Measurements from ENCODE around the gene FUT3.

The FUT3 gene

DNA sequence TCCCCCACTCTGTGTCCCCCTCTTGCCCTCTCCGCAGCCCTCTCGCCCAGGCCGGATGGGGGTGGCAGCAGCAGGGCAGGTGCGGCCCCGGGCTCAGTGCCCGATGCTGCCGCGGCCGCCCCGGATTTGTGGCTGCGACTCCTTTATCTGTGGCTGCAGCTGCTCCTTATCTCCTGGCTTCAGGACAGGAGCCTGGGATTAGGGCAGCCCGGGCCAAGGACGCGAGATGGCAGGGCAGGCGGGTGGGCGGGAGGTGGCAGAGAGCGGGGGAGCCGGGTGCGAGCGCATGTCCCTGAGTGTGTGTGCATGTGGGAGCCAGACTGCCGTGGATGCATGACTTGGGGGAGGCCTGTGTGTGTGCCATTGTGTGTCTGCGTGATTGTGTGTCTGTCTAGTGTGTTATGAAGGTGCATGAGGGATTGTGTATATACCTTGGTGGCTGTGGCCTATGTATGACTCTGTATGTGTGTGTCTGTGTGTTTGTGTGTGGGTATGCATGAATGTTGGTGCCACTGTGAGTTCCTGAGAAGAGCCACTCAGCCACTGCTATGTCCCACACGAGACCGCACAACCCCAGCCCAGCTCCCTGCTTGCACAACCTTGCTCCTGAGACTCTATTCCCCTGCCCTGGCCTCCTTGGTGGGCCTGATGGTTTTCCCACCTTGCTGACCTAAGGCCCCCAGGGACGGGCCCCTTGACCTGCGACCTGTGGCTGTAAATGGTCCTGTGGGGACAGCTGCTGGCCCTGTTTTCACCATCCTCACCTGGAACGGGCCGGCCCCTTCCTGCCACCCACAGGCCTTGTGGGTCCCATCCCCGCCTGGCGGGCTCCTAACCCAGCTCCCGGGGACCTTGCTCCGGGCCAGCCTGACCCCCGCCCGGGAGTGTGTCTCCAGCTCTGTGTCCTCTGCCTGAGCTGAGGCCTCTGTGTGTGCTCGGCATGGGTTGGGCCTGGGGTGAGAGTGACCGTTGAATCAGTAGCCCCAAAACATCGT, 51.7 kb downstream of the FUT3 start:
- DNase-seq, result no peak

DNA sequence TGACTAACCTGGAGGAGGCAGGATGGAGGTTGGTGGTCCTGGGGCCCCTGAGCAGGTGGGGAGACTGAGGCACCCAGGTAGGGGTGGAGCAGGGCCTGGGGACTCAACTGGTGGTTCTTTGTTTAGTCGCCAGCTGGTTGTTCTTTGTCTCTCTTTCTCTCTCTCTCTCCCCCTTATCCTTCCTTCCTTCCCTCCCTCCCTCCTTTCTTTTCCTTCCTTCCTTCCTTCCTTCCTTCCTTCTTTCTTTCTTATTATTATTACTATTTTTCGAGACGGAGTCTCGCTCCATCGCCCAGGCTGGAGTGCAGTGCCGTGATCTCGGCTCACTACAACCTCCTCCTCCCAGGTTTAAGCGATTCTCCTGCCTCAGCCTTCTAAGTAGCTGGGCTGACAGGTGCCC, 53.0 kb downstream of the FUT3 start:
- DNase-seq, result no peak

DNA sequence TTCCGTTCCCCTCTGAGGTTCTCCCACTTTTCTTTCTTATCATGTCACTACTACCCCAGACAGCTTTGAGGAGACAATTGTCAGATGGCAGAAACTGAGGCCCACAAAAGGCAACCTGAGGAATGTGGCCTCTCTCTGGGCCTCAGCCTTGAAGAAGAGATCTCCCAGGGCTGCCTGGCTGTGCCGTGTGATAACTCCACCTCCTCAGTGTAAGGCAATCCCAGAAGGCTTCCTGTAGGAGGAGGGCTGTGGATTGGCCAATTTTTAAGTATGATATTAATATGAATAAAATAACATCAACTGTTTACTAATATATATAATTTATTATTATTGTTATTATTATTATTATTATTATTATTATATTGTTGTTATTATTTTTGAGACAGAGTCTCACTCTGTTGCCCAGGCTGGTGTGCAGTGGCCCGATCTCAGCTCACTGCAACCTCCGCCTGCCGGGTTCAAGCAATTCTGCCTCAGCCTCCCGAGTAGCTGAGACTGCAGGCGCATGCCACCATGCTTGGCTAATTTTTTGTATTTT, 55.8 kb downstream of the FUT3 start:
- DNase-seq, result no peak

DNA sequence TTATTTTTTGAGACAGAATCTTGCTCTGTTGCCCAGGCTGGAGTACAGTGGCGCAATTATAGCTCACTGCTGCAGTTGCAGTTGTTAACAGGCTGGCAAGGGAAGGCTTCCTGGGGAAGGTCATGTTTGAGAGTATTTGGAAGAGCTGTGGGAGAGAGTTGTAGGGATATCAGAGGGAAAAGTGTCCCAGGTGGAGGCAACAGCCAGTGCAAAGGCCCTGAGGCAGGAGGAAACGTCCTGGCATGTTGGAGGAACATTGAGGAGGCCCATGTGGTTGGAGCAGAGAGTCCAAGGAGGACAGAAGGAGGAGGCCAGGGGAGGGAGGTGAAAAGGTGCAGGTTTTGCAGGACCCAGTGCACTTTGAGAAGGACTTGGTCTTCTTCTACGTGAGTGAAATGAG, 58.1 kb downstream of the FUT3 start:
- no peak for DNase-seq

Measured in activated CD4-positive, alpha-beta T cell treated with anti-CD3 and anti-CD28 coated beads for 4 hours (primary cell).